T-cell (primary cell): ENCODE results near the gene SPTA1. TPM values are rescaled to one million over a fixed set of nuclear protein-coding genes. Genes with fewer than 3 reads are reported as not detected.

Experiments used
- ATAC-seq, 4 experiments: fragments of 200-7000 bp in 3 of 4; fragments of 150-1000 bp in 1 of 4; cut with Tn5 transposase; replicated peaks in 1 of 4; 1 replicate in 3 of 4; 2 replicates in 1 of 4; pipeline ENCODE4 v1.10.0; 2021; ENCODE audit warnings: moderate library complexity in 3 of 4, mild to moderate bottlenecking in 2 of 4, moderate number of reproducible peaks in 1 of 4
- CTCF ChIA-PET, 2 donors: fragments of 300-600 bp; sonication (Branson Sonifier 250); formaldehyde crosslinking; loops; one replicate each; lab custom pipeline; 2022; ENCODE audit warnings: antibody characterized with exemption in 2 of 2; lab: Charles Lee
- POLR2A ChIA-PET, 2 donors: fragments of 300-600 bp; sonication (Branson Sonifier 250); formaldehyde crosslinking; loops; one replicate each; lab custom pipeline; 2022; ENCODE audit warnings: antibody characterized with exemption in 2 of 2; lab: Charles Lee
- DNase-seq, 35 experiments: peaks; one replicate each; pipeline versions ENCODE4 v3.0.0 to v3.0.0-alpha.2; 2013 to 2023
- H3K27ac ChIP-seq: one replicate; pipeline ENCODE4 v1.5.1; 2013; ENCODE audit warnings: low read length
- H3K27me3 ChIP-seq, 2 experiments: replicated peaks in 1 of 2; 1 replicate in 1 of 2; 2 replicates in 1 of 2; pipeline versions ENCODE4 v1.6.1 to v1.7.0; 2013; ENCODE audit warnings: low read length in 1 of 2, mixed read lengths in 1 of 2; ENCODE audit not compliant: control insufficient read depth in 2 of 2, insufficient read depth in 2 of 2; ENCODE audit errors: extremely low read depth in 1 of 2
- H3K36me3 ChIP-seq, 2 donors: 1 replicate in 1 of 2; 2 replicates in 1 of 2; pipeline versions ENCODE4 v1.6.1 to v1.7.0; 2013; ENCODE audit warnings: low read length in 1 of 2; ENCODE audit not compliant: control insufficient read depth in 2 of 2, insufficient read depth in 1 of 2; ENCODE audit errors: extremely low read depth in 1 of 2
- H3K4me1 ChIP-seq, 2 experiments: 1 replicate in 1 of 2; 2 replicates in 1 of 2; pipeline versions ENCODE4 v1.6.1 to v1.7.0; 2013; ENCODE audit warnings: low read length in 2 of 2, mixed read lengths in 1 of 2; ENCODE audit not compliant: insufficient read depth in 2 of 2, control insufficient read depth in 1 of 2; ENCODE audit errors: extremely low read depth in 1 of 2
- H3K4me3 ChIP-seq, 2 donors: 1 replicate in 1 of 2; 2 replicates in 1 of 2; pipeline versions ENCODE4 v1.5.1 to v1.7.0; 2013; ENCODE audit warnings: mild to moderate bottlenecking in 2 of 2, low read length in 1 of 2, moderate library complexity in 1 of 2; ENCODE audit not compliant: control insufficient read depth in 1 of 2; ENCODE audit errors: extremely low read depth in 1 of 2
- H3K9me3 ChIP-seq: 2 replicates; pipeline ENCODE4 v1.7.0; 2013
- H3K27ac Mint-ChIP-seq, 2 donors: one replicate each; pipeline ENCODE4 v1.8.0; 2020 to 2021; ENCODE audit warnings: mild to moderate bottlenecking in 2 of 2, mixed read lengths in 2 of 2
- H3K27me3 Mint-ChIP-seq, 2 donors: one replicate each; pipeline ENCODE4 v1.8.0; 2021 to 2022; ENCODE audit warnings: mixed read lengths in 2 of 2
- H3K36me3 Mint-ChIP-seq: one replicate; pipeline ENCODE4 v1.8.0; 2021; ENCODE audit warnings: mixed read lengths
- H3K4me1 Mint-ChIP-seq, 3 donors: one replicate each; pipeline ENCODE4 v1.8.0; 2020 to 2022; ENCODE audit warnings: mixed read lengths in 3 of 3, mild to moderate bottlenecking in 1 of 3
- H3K4me3 Mint-ChIP-seq, 3 donors: one replicate each; pipeline ENCODE4 v1.8.0; 2020 to 2022; ENCODE audit warnings: mild to moderate bottlenecking in 3 of 3, mixed read lengths in 3 of 3, moderate library complexity in 3 of 3
- H3K9me3 Mint-ChIP-seq, 3 donors: one replicate each; pipeline ENCODE4 v1.8.0; 2020 to 2022; ENCODE audit warnings: mixed read lengths in 3 of 3
- WGBS: methylation state at CpG from one replicate; pipeline ENCODE4 v1.1.5; 2013; ENCODE audit warnings: missing lambda C conversion rate; ENCODE audit not compliant: insufficient coverage; 5-methylcytosine and 5-hydroxymethylcytosine counted together
- total RNA-seq, 35 experiments: library from RNA in 6 of 35; stranded (reverse) in 6 of 35; fragments of 120-200 nt in 1 of 35; gene quantifications; one replicate each; pipeline versions ENCODE4 v1.2.1 to v1.2.4 and lab custom pipeline; 2013 to 2026

Gene SPTA1
- total RNA-seq, 5 donors from 2014 or later (not counting 1 experiment from before 2014, with no cell fraction given), result 0.03 to 0.23 (median 0.09) TPM; not detected in 2

DNA sequence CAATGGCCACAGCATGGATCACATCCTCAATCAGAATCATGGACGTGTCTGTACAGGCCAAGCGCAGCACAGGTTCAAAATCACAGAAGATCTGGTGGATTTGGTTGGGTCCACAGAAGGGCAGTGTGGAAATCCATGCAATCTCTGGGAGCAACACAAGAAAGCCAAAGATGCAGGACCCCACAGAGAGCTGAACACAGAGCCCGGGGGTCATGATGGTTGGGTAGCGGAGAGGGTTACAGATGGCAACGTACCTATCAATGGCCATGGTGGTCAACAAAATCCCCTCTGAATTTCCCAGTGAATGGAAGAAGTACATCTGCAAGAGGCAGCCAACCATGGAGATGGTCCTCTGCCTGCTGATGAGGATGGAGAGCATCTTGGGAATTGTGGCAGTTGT, 37.9 kb upstream of the SPTA1 start:
- Mint-ChIP-seq H3K9me3 (no peaks in the 10 kb centered on the region), H3K4me3 (no peak overlapping the region), H3K4me1 (no peaks in the 10 kb centered on the region), H3K27me3 (peaks cover 17 to 20% of the 10 kb centered on the region in 2 donors), H3K27ac (no peak overlapping the region), H3K36me3 (no peaks in the 10 kb centered on the region)
- H3K27ac ChIP-seq, result no peak overlapping the region
- no peaks in the 10 kb centered on the region for H3K9me3 ChIP-seq
- ChIA-PET POLR2A (no interaction called here), CTCF (interaction anchor here in 1 of 2 donors (0.6 kb wide), 1 partner anchor 574 kb away, joined by 3 read pairs; no protein-coding TSS in a partner anchor)
- no peaks in the 10 kb centered on the region for H3K27me3 ChIP-seq
- ATAC-seq (no peak), DNase-seq (no peak)
- WGBS, result 86% methylated on average over 2 of the region's 5 CpGs
- no peaks in the 10 kb centered on the region for H3K36me3 ChIP-seq
- no peak overlapping the region for H3K4me3 ChIP-seq
- H3K4me1 ChIP-seq, result no peaks in the 10 kb centered on the region

DNA sequence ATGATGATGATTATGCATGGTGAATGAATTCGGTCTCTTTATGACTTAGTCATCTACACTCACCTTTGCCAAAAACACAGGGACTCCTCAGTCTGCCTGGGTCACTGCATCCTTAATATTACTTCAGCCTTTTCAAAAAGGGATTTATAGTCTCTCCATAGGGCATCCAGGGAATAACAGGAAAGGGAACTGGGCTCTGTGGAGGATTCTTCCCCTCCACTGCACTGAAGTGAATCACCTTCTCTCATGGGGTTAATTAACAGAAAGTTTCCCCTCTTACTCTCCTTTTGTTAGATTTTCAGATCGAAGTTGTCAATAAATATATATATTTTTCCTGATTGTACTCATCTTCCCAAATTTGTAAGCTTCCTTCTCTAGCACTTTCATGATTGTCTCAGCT, 34.1 kb upstream of the SPTA1 start, which contains the start of gene OR6K3:
Gene OR6K3, minus strand, starts transcription at position 101 of the 400 bp plus-strand sequence. CDS start 2,605 bp downstream, outside the sequence.
- ChIA-PET CTCF (no interaction called here), POLR2A (no interaction called here)
- no peak for DNase-seq
- Mint-ChIP-seq H3K27me3 (peaks cover 25 to 37% of the 10 kb centered on the region in 2 donors), H3K9me3 (no peaks in the 10 kb centered on the region), H3K4me1 (no peaks in the 10 kb centered on the region), H3K4me3 (no peak within 1 kb of the TSS), H3K27ac (no peak within 1 kb of the TSS), H3K36me3 (no peaks in the 10 kb centered on the region)
- Histone ChIP-seq H3K27ac (no peak within 1 kb of the TSS), H3K9me3 (no peaks in the 10 kb centered on the region), H3K36me3 (no peaks in the 10 kb centered on the region), H3K4me3 (no peak within 1 kb of the TSS), H3K4me1 (no peaks in the 10 kb centered on the region), H3K27me3 (no peaks in the 10 kb centered on the region)
- WGBS, result no CpG with 5 or more reads among the region's 2 CpGs
- ATAC-seq, result no peak

DNA sequence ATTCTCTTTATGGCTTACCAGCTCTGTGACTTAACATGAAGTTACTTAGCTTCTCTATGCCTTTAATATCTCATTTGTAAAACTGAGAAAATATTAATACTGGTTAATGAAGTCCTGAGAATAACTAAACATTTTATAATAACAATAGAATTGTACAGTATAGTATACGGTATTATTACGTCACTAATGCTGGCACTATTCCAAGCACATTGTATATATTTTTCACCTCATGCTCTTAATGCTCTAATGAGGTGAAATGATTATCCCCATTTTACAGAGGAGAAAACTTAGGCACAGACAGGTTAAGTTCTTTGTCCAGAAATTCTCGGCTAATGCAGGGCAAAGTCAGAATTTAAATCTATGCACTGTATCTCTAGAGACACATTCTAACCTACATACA, 33.1 kb upstream of the SPTA1 start:
- ChIA-PET CTCF (no interaction called here), POLR2A (interaction anchor here in 1 of 2 donors (0.6 kb wide), 1 partner anchor 1341 kb away, joined by 3 read pairs; no protein-coding TSS in a partner anchor)
- Histone ChIP-seq H3K27me3 (no peaks in the 10 kb centered on the region), H3K9me3 (no peaks in the 10 kb centered on the region), H3K36me3 (no peaks in the 10 kb centered on the region), H3K4me1 (no peaks in the 10 kb centered on the region), H3K27ac (no peak overlapping the region), H3K4me3 (no peak overlapping the region)
- ATAC-seq, result no peak
- Mint-ChIP-seq H3K36me3 (no peaks in the 10 kb centered on the region), H3K9me3 (no peaks in the 10 kb centered on the region), H3K27ac (no peak overlapping the region), H3K27me3 (peaks cover 29 to 39% of the 10 kb centered on the region in 2 donors), H3K4me3 (no peak overlapping the region), H3K4me1 (no peaks in the 10 kb centered on the region)
- DNase-seq, result no peak
- WGBS, result no CpG with 5 or more reads among the region's 3 CpGs

DNA sequence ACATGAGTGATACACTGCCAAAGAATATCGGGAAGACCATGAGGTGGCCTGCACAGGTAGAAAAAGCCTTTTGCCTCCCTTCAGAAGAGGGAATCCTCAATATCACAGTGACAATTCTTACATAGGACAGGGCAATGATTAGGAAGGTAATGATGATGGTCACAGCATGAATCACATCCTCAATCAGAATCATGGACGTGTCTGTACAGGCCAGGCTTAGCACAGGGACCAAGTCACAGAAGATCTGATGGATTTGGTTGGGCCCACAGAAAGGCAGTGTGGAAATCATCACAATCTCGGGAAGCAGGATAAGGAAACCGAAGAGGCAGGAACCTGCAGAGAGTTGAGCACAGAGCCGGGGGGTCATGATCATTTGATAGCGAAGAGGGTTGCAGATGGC, 30.8 kb upstream of the SPTA1 start:
- H3K4me1 Mint-ChIP-seq, result no peaks in the 10 kb centered on the region
- H3K27me3 Mint-ChIP-seq, result peaks cover 29 to 32% of the 10 kb centered on the region in 2 donors
- Histone ChIP-seq H3K9me3 (no peaks in the 10 kb centered on the region), H3K36me3 (no peaks in the 10 kb centered on the region), H3K4me1 (no peaks in the 10 kb centered on the region), H3K27me3 (no peaks in the 10 kb centered on the region), H3K27ac (no peak overlapping the region), H3K4me3 (no peak overlapping the region)
- no peaks in the 10 kb centered on the region for H3K36me3 Mint-ChIP-seq
- DNase-seq (no peak), ATAC-seq (no peak)
- ChIA-PET CTCF (no interaction called here), POLR2A (no interaction called here)
- 83% methylated on average over 5 of the region's 6 CpGs for WGBS
- H3K4me3 Mint-ChIP-seq, result no peak overlapping the region
- no peaks in the 10 kb centered on the region for H3K9me3 Mint-ChIP-seq
- H3K27ac Mint-ChIP-seq, result no peak overlapping the region

DNA sequence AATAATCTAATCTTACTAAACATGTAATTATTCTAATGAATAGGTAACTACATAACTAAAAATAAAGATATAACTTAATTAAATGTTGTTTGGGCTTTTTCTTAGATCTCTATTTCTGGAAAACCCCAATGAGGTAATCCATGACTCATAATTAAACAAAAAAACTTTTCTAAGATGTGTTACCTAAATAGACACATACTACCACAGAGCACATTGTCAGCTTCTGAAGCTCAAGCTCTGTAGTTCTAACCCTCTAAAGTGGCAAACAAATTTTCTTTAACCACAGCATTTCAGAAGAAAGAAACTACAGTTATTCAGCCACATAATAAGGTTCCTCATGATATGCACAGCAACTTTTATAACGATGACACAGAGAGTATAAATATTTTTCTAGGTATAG, 29.8 kb upstream of the SPTA1 start:
- H3K36me3 ChIP-seq, result no peaks in the 10 kb centered on the region
- Mint-ChIP-seq H3K4me1 (no peaks in the 10 kb centered on the region), H3K4me3 (no peak overlapping the region), H3K36me3 (no peaks in the 10 kb centered on the region), H3K27me3 (peaks cover 30 to 37% of the 10 kb centered on the region in 2 donors), H3K9me3 (no peaks in the 10 kb centered on the region), H3K27ac (no peak overlapping the region)
- no peaks in the 10 kb centered on the region for H3K4me1 ChIP-seq
- POLR2A ChIA-PET, result no interaction called here
- no CpG with 5 or more reads among the region's 1 CpG for WGBS
- no peak for ATAC-seq
- CTCF ChIA-PET, result no interaction called here
- no peaks in the 10 kb centered on the region for H3K27me3 ChIP-seq
- DNase-seq, result no peak
- no peaks in the 10 kb centered on the region for H3K9me3 ChIP-seq
- no peak overlapping the region for H3K27ac ChIP-seq
- H3K4me3 ChIP-seq, result no peak overlapping the region

DNA sequence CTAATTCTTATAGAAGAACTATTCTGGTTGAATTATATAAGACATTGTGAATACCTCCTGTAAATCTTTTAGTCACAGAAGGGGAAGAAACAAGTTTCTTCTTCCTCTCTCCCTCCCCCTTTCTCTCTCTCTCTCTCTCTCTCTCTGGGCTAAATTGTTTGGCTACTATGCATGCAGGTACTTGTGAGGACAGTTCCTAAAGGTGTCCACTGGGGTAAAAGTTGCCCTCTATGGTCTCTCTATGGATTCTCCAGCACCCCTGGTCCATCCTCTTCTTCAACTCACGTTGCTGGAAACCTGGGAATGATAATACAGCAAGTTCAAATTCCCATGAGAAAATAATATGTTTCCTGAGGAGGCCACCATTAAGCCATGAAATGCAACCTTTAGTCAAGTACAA, 28.2 kb upstream of the SPTA1 start:
- Histone ChIP-seq H3K27me3 (no peaks in the 10 kb centered on the region), H3K4me3 (no peak overlapping the region), H3K27ac (no peak overlapping the region), H3K36me3 (no peaks in the 10 kb centered on the region), H3K4me1 (no peaks in the 10 kb centered on the region), H3K9me3 (no peaks in the 10 kb centered on the region)
- DNase-seq (no peak), ATAC-seq (no peak)
- no peaks in the 10 kb centered on the region for H3K9me3 Mint-ChIP-seq
- ChIA-PET POLR2A (no interaction called here), CTCF (no interaction called here)
- no peak overlapping the region for H3K4me3 Mint-ChIP-seq
- peak overlapping the region in 1 of 2 donors; percentile 44 for H3K27ac Mint-ChIP-seq
- no peaks in the 10 kb centered on the region for H3K36me3 Mint-ChIP-seq
- no CpG with 5 or more reads among the region's 1 CpG for WGBS
- peaks cover 33 to 34% of the 10 kb centered on the region in 2 donors for H3K27me3 Mint-ChIP-seq
- H3K4me1 Mint-ChIP-seq, result no peaks in the 10 kb centered on the region

DNA sequence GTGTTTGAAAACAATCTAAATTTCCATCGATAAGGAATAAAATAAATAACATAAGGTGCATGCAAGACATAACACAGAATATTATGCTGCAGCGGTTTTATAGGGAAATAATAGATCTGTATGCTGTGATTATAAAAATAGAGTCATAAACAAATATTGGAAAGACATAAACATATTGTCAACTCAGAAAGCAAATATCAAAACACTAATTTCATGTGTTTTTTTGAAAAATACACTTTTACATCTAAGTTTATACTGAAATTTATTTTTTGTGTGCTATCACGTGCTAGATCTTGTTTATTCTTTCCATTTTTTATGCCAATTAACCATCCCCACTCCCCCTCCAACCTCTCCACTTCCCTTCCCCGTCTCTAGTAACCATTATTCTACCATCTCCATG, 24.6 kb upstream of the SPTA1 start:
- WGBS, result 50% methylated on average over 1 of the region's 4 CpGs
- ATAC-seq (no peak), DNase-seq (no peak)
- H3K27ac Mint-ChIP-seq, result no peak overlapping the region
- Histone ChIP-seq H3K36me3 (no peaks in the 10 kb centered on the region), H3K27me3 (no peaks in the 10 kb centered on the region), H3K27ac (no peak overlapping the region), H3K4me1 (no peaks in the 10 kb centered on the region), H3K4me3 (no peak overlapping the region), H3K9me3 (no peaks in the 10 kb centered on the region)
- H3K27me3 Mint-ChIP-seq, result peaks cover 13 to 27% of the 10 kb centered on the region in 2 donors
- ChIA-PET CTCF (no interaction called here), POLR2A (no interaction called here)
- no peak overlapping the region for H3K4me3 Mint-ChIP-seq
- no peaks in the 10 kb centered on the region for H3K9me3 Mint-ChIP-seq
- no peaks in the 10 kb centered on the region for H3K36me3 Mint-ChIP-seq
- no peaks in the 10 kb centered on the region for H3K4me1 Mint-ChIP-seq
